Right lobe of liver (tissue), 4 donors: ENCODE data around the gene PTPRK.

ENCODE experiments used
- POLR2A ChIP-seq: fragments of 450-650 bp; IDR thresholded peaks from one replicate; pipeline ENCODE4 v1.6.1; 2017; ENCODE audit warnings: antibody characterized with exemption, mild to moderate bottlenecking
- TF ChIP-seq, protein P1 (sequence below), 4 donors: fragments of 200-600 bp in 3 of 4; fragments of 450-650 bp in 1 of 4; IDR thresholded peaks; one replicate each; pipeline versions ENCODE4 v1.5.1 to v1.8.0; 2016 to 2022; ENCODE audit warnings: antibody characterized with exemption in 4 of 4, mild to moderate bottlenecking in 2 of 4
- donor health status: DM: no; HTN: no; CAD: no.
- donor health status: DM: no; HTN: no; CAD: no.
- donor health status: DM: no; HTN: yes; CAD: no.

DNA sequence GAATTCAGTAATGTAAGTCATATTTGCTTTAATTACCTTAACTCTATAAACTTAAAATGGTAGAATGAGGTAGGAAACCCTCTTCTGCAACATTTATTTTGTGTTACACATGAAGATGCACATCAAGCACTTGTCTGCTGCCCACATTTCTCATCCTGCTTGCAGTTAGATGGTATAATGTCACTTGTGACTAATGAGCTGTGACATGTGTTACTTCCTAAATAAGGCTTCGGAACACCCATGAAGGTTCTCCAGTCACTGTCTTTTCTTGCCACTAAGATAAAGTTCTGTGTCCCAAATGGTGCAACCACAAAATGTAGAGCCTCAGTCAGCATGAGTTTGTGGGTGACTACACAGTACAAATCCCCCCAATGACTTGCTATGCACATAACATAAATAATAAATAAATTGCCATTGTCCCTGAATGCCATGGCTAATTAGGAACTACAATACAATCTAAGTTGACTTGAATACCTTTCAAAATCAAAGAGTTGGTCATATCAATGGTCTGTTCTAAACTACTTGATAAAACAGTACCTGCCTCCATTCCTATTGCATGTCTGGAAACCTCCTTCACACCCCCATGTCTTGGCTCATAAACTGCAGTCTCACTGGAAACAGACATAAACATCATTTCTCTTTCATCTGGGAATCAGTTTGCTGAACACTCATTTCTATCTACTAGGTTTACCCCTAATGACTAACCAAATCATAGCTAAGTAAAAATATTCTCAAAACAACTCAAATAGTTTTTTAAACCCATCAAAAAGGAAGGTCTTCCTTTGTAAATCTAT is 157.2 kb downstream of the PTPRK start:
- TF ChIP-seq, protein P1, sequence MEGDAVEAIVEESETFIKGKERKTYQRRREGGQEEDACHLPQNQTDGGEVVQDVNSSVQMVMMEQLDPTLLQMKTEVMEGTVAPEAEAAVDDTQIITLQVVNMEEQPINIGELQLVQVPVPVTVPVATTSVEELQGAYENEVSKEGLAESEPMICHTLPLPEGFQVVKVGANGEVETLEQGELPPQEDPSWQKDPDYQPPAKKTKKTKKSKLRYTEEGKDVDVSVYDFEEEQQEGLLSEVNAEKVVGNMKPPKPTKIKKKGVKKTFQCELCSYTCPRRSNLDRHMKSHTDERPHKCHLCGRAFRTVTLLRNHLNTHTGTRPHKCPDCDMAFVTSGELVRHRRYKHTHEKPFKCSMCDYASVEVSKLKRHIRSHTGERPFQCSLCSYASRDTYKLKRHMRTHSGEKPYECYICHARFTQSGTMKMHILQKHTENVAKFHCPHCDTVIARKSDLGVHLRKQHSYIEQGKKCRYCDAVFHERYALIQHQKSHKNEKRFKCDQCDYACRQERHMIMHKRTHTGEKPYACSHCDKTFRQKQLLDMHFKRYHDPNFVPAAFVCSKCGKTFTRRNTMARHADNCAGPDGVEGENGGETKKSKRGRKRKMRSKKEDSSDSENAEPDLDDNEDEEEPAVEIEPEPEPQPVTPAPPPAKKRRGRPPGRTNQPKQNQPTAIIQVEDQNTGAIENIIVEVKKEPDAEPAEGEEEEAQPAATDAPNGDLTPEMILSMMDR (IDR thresholded peaks at IDR 0.05), result no peak
- no peak for TF ChIP-seq POLR2A
